Adrenal gland (tissue), 5 donors: ENCODE results near the gene NXPE4.

Experiments
- CTCF ChIP-seq, 6 experiments: fragments of 450-650 bp in 4 of 6; fragments of 200-600 bp in 2 of 6; sonication (generic) in 1 of 6; IDR thresholded peaks; 1 replicate in 5 of 6; 2 replicates in 1 of 6; pipeline versions ENCODE4 v1.5.1 to v1.8.0; 2016 to 2021; ENCODE audit warnings: antibody characterized with exemption in 6 of 6, mild to moderate bottlenecking in 2 of 6, moderate library complexity in 1 of 6
- POLR2A ChIP-seq, 2 donors: fragments of 450-650 bp; IDR thresholded peaks; one replicate each; pipeline ENCODE4 v1.6.1; 2017; ENCODE audit warnings: antibody characterized with exemption in 2 of 2, mild to moderate bottlenecking in 2 of 2, moderate library complexity in 1 of 2
- donor health status: DM: no; HTN: no; CAD: no.

GRCh38 chr11:114604886-114605285 is 9.3 kb upstream of the NXPE4 start:
- no peak for TF ChIP-seq CTCF (IDR thresholded peaks at IDR 0.05)
- TF ChIP-seq POLR2A (IDR thresholded peaks at IDR 0.05) = no peak
